A549 (cell line): ENCODE measurements around the gene ACTR1A.

Experiments used
- CTCF ChIP-seq: fragments of >200 bp; sonication (Bioruptor Twin); formaldehyde crosslinking; IDR thresholded peaks from 3 replicates; pipeline ENCODE4 v1.5.1; 2016
- MAZ ChIP-seq: fragments of 150-350 bp; IDR thresholded peaks from 2 replicates; pipeline ENCODE4 v1.6.1; 2014; ENCODE audit warnings: antibody characterized with exemption, low read depth, low read length, borderline replicate concordance
- MYC ChIP-seq: IDR thresholded peaks from 2 replicates; pipeline ENCODE4 v1.6.1; 2012; ENCODE audit warnings: mild to moderate bottlenecking, inconsistent platforms, low read length, improper control_type of control experiment, borderline replicate concordance
- NFE2L2 ChIP-seq: fragments of 150-350 bp; conservative IDR thresholded peaks from 2 replicates; pipeline ENCODE4 v1.6.1; 2014; ENCODE audit warnings: low read length
- PBX3 ChIP-seq: IDR thresholded peaks from 2 replicates; pipeline ENCODE4 v1.6.1; 2012
- POLR2A ChIP-seq: IDR thresholded peaks from 2 replicates; pipeline ENCODE4 v1.6.1; 2012; ENCODE audit warnings: mild to moderate bottlenecking, low read length
- RNF2 ChIP-seq: fragments of 200-600 bp; sonication (generic); IDR thresholded peaks from 2 replicates; pipeline ENCODE4 v1.6.1; 2016; ENCODE audit warnings: low read depth, mild to moderate bottlenecking, antibody characterized with exemption, moderate library complexity, borderline replicate concordance
- SMC3 ChIP-seq: fragments of >200 bp; sonication (Bioruptor Twin); formaldehyde crosslinking; IDR thresholded peaks from 3 replicates; pipeline ENCODE4 v1.6.1; 2018; ENCODE audit warnings: inconsistent platforms

- TF ChIP-seq CTCF (no peak), PBX3 (no peak), SMC3 (no peak), POLR2A (no peak), RNF2 (no peak), MAZ (no peak), MYC (no peak), NFE2L2 (no peak)
Measured at GRCh38 chr10:102491136-102491535, 11.4 kb downstream of the ACTR1A start.
